NCI-H1417 (cell line): ENCODE results near the gene AIDA.
A peak's percentile ranks its signal among the peaks of the same experiment; 100 is the strongest.
"Not testable (repeated sequence)": the region's sequence is repeated elsewhere in the genome, so short reads cannot be mapped to it uniquely, and the experiment has no call there.

Experiments
- DNase-seq, 3 experiments: peaks; one replicate each; lab custom pipeline; 2025; lab: John Stamatoyannopoulos, UW

The AIDA gene

GRCh38 chr1:222711319-222712252, 705 bp downstream of the AIDA start:
- peak; percentile 27 to 85 (median 81) for DNase-seq

GRCh38 chr1:222709700-222710153, 2.6 kb downstream of the AIDA start:
- DNase-seq: no peak

DNA sequence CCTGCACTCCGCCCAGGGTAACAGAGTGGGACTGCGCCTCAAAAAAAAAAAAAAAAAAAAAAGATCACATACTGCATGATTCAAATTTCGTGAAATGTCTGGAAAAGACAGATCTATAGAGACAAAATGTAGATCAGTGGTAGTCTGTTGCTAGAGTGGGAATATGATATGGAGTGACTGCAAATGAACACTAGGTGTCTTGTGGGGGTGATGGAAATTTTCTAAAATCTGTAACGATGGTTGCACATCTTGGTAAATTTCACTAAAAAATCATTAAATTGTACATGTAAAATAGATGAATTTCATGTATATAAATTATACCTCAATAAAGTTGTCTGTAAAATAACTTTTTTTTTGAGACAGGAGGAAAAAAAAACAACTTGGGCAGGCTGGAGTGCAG, 5.5 kb downstream of the AIDA start:
- DNase-seq: no peak

- DNase-seq: no peak
These were observed 8.0 kb downstream of the AIDA start for GRCh38 chr1:222704260-222704659.

GRCh38 chr1:222702210-222702609, 10.1 kb downstream of the AIDA start:
- no peak for DNase-seq

GRCh38 chr1:222697826-222698225, 14.5 kb downstream of the AIDA start:
- DNase-seq: no peak

GRCh38 chr1:222697203-222697602, 15.1 kb downstream of the AIDA start:
- DNase-seq: no peak

GRCh38 chr1:222696741-222697140, 15.6 kb downstream of the AIDA start:
- no peak for DNase-seq

DNA sequence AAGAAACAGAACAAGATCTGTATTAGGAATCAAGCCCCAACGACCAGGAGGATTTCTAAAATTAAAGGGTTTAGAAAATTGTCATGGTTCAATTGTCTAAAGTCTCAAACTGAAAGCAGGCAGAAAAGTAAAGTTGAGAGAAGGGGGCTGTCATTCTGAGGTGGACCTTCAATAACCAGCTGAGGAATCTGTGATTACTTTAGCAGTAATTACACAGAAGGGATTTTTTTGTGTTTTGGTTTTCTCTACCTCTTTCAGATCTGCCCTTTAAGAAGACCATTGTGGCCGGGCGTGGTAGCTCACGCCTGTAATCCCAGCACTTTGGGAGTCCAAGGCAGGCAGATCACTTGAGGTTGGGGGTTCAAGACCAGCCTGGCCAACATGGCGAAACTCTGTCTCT, 17.4 kb downstream of the AIDA start:
- no peak for DNase-seq

DNA sequence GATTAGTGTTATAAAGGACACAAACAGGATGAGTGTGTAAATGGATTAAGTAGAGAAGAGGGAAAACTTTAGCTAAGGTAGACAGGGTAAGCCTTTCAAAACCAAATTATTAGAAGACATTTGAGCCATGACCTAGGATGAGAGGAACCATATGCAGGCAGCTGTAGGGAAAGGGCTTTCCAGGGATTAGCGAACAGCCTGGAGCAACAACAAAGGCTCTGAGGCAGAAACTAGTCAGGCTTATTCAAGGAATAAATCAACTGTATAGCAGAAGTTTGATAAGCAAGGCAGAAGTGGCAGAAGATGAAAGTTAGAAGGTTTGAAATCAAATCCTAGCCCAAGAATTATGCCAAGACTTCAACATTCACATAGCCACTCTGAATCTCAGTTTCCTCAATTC, 21.3 kb downstream of the AIDA start:
- no peak for DNase-seq

DNA sequence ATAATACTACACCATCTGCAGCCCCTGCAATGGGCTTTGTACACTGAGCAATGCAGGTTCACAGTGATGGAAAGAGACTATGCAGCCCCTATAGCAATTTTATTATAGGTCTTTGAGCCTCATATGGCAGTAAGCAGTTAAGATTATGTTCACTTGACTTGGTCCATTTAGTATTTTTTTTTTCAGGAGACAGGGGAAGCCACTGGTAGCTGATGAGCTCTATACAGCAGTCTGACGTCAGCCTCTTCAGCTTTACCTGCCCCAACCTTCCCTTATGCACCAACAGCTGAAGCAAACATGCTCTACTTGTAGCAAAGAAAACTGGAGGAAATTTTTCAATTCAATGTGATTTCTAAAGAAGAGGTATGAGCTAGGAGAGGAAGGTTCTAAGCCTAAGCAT, 32.2 kb downstream of the AIDA start:
- no peak for DNase-seq

DNA sequence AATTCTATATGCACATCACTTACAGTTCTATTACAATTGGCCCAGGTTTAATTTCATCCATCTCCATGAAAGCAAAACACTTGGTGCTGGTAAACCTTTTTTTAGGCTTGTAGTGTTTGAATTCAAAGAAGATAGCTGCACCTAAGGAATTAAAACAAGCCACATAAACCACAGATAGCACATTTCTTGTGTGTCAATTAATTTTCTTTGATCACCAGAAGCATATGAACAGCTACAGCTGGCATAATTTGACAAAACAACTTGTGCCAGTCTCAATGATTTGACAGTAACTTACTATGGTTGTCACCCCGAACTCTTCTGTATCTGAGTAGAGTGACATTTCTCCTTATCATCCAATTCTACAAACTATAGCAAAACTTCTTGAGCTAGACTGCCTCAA, 42.2 kb downstream of the AIDA start:
- DNase-seq: no peak

- not testable (repeated sequence) for DNase-seq
These were observed 43.2 kb downstream of the AIDA start for GRCh38 chr1:222669107-222669506.

GRCh38 chr1:222668184-222668583, 44.1 kb downstream of the AIDA start:
- DNase-seq: not testable (repeated sequence)

DNA sequence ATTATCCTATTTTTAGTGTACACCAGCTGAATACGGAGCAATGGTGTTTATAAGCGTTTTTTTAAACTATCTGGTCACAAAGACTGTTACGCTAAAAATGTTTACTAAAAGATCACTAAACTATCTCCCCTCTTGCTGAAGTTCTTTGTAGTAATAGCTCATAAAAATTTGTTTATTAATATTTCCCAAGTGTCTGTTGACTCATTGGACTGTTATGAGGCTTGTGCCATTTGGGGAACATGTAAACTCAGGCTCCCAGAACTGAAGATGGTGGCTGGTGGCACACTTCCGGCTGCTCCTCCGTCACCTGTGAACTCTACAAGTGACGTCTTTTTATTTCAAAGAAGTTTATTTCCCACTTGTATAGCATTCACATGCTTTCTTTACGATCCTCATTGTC, 46.3 kb downstream of the AIDA start:
- no peak for DNase-seq

DNA sequence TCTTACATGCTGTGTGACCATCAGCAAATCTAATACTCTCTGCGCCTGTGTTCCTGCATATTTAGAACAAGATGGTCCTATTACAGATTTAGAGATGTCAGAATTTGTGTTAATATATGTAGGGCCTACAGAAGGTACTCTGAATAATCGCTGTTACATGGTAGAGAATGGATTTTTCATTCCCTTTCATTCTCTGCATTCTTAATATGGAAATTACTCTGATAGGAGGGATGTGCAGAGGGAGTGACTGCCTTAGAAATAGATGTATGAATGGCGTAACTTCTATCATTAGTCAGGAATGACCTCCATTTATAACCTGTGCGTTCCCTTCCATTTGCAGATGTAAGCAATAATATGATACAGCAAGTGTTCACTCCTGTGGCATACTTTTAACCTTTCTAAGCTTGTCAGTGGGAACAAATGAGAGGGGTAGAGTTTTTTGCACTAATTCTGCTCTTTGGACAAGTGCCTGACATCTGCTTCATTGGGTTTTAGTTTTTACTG, 48.8 kb downstream of the AIDA start:
- no peak for DNase-seq

DNA sequence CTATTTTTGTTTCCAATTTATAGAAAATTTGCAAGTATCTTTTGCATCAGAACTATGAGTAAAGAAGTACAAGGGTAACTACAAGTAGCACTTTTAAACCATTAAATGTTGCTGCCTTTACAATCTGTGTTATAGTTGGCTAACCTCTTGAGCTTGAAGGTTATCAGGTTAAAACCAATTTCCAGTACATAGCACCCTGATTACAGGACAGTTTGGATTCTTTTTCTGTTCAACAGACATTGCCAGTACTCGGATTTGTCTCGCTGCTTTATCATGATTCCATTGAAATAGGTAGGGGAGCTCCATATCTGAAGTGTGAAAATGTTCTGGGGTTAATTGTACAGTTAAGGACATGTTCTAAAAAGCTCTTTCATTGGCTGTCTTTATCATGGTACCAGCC, 54.4 kb downstream of the AIDA start:
- no peak for DNase-seq

DNA sequence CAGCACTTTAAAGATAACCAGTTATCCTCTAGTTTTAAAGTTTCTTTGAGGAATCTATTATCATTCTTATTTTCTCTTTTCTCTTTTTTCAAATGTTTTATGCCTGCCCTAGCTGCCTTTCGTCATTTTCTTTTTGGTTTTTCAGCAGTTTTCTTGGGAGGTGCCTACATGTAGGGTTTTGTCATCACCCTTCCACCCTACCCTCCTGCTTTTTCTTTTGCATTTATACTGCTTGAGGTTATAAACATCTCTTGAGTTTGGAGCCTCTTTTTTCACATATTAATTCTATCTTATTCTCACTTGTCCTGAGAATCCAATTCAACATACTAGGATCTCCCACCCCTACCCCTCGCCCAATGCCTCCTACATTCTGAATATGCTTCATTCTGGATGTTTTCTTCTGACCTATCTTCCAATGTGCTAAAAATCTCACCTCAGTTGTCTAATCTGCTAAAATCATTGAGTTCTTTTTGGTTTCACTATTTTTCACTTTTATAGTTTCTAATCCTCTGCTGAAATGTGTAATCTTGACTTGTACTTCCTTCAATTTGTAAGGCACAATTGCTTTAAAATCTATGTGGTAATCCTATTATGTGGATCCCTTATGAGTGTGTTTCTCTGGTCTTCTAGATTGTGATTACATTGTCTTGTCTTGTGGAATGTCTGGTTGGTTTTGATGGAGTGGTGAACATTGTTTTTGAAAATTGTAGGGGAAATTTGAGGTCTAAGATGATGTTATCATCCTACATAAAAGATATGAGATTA, 55.7 kb downstream of the AIDA start:
- no peak for DNase-seq

- DNase-seq: no peak
These were observed 57.4 kb downstream of the AIDA start for GRCh38 chr1:222654849-222655248.

GRCh38 chr1:222653178-222653827, 59.0 kb downstream of the AIDA start:
- DNase-seq: no peak

- DNase-seq: no peak
These were observed 59.6 kb downstream of the AIDA start for GRCh38 chr1:222652676-222653075.

DNA sequence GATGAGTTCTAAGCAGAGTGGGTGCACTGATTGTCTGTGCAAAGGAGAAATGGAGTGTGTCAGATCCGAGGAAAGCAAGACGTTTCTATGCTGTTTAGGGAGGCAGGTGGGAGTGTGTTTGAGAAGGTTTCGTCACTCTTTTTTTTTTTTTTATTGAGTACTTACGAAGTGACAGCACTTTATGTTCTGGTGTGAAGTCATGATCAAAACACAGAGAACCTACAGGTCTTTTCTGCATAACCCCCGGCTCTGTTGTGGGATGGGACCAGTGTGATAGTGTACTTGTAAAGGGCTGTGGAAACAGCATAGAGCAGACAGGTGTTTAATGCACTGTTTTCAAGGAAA, 67.7 kb downstream of the AIDA start:
- no peak for DNase-seq
